Measurements from ENCODE around the gene GTF2B.
A peak's percentile ranks its signal among the peaks of the same experiment; 100 is the strongest.
"Not testable (repeated sequence)": the region's sequence is repeated elsewhere in the genome, so short reads cannot be mapped to it uniquely, and the experiment has no call there.

The GTF2B gene, protein sequence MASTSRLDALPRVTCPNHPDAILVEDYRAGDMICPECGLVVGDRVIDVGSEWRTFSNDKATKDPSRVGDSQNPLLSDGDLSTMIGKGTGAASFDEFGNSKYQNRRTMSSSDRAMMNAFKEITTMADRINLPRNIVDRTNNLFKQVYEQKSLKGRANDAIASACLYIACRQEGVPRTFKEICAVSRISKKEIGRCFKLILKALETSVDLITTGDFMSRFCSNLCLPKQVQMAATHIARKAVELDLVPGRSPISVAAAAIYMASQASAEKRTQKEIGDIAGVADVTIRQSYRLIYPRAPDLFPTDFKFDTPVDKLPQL

GRCh38 chr1:88891318-88891950 lies at the start of gene GTF2B:
TSS of gene GTF2B (minus strand) at chr1:88891567. CDS start at chr1:88891499, 68 bp downstream.
- peak; percentile 92 for DNase-seq

DNA sequence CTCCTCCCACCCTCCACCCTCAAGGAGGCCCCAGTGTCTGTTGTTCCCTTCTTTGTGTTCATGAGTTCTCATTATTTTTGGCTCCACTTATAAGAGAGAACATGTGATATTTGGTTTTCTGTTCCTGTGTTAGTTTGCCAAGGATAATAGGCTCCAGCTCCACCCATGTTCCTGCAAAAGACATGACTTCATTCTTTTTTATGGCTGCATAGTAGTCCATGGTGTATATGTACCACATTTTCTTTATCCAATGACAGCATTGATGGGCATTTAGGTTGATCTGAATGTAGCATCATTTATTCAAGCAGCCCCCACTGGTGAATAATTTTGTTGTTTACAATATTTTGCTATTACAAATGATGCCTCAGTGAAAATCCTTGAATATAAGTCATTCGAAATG lies 47.2 kb upstream of the GTF2B start:
- not testable (repeated sequence) for DNase-seq

DNA sequence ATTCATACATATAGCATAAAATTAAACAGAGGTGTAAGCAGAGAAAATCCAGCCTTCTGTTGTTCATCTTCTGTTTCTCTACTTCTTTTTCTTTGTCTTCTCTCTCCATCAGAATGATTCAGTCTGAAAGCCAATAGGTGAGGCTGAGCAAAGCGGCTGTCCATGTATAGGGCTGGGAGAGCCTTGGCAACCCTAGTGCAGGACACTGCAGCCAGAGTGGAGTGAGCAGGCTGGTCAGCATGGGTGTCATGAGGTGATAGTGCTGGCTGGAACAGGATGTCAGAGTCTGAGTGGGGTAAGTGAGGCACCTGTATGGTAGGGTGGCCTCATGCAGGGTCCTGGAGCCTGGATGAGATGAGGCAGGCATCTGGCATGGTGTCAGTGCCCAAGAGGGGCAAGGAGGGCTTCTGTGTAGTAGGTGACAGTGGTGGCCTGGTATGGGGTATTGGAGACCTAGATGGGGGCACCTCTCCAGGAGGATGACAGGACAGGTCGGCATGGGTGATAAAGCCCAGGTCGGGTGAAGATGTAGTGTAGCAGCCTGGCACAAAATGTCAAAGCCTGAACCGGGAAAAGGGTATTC lies 45.5 kb upstream of the GTF2B start:
- DNase-seq, result no peak

GRCh38 chr1:88936223-88936523 lies 44.8 kb upstream of the GTF2B start:
- DNase-seq, result no peak

DNA sequence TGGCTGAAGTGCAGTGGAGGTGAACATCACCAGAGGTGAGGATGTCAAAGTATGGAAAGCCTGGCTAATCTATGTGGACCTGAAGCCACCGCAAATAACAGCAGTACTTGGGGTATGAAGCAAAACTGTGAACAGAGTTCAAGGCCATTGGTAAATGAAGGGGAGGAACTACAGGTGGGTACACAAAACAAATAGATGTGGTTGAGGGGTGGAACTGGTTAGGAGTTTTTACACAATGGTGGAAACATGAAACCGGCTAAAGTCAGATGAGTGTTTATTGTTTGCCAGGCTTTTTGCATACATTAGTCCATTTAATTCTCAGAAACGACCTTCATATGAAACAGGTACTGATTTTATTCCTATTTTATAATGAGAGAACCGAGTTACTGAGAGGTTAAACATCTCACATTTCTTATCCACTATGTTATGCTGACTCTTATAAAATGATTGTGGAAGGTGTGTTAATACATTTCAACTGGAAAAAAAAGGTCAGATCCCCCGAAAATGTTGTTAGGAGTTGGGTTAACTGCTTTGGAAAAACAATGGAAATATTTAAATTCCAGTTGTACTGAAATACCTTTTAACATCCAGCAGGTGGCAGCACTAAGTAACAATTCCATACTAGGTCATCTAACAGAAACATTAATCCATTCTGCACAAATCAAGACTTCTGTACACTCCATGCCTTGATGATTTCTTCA lies 44.3 kb upstream of the GTF2B start:
- no peak for DNase-seq

DNA sequence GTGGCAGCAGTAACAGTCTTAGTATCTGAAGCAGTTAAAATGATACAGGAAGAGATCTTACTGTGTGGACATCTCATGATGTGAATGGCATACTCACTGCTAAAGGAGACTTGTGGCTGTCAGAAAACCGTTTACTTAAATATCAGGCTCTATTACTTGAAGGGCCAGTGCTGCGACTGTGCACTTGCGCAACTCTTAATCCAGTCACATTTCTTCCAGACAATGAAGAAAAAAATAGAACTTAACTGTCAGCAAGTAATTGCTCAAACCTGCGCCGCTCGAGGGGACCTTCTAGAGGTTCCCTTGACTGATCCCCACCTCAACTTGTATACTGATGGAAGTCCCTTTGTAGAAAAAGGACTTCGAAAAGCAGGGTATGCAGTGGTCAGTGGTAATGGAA lies 38.8 kb upstream of the GTF2B start:
- DNase-seq, result not testable (repeated sequence)

DNA sequence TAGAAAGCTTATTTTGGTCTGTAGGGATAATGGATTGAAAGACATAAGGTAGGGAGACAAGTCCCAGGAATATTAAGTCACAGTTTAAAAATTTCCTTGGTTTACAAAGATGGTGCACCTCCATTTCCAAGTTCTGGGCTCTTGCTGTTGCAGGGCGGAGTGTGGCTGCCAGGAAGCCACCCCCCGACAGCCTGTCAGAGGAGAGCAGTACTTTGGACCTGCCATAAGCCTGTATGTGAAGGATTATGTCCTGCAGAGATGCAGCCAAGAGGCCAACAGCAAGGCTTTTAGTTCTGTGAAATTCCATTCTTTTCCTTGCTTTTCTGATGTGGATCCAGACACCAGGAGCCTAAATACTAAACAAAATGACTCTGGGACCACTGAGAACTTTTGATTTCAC lies 31.9 kb upstream of the GTF2B start:
- no peak for DNase-seq

DNA sequence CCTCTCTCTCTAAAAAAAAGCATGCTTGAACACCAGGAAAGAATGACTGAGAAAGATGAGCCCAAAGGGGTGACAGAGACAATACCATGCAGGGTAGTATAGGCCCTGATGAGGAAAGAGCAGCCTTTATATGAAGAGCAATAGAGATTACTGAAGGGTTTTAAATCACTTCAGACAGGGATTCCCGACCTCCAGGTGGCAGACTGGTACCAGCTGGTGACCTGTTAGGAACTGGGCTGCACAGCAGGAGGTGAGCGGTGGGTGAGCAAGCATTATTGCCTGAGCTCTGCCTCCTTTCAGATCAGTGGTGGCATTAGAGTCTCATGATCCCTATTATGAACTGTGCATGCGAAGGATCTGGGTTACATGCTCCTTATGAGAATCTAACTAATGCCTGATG lies 30.8 kb upstream of the GTF2B start:
- no peak for DNase-seq

DNA sequence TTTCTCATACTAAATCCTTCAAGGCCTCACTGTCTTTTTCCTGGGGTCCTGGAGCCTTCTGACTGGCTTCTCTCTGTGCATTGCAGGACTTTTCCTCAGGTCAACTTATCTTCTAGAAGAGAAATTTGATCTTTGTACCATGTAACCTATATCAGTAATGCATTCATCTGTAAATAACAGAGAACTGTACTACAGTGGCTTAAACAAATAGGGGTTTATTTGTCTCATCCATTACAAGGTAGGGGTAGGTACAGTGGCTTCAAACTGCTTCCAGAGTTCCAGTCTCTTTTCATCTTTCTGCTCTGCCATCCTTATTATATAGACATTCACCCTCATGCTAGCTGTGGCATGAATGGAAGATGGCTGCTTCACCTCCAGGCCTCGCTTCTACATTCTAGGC lies 29.5 kb upstream of the GTF2B start:
- no peak for DNase-seq

GRCh38 chr1:88917321-88918025 lies 26.1 kb upstream of the GTF2B start:
- no peak for DNase-seq

GRCh38 chr1:88916883-88917282 lies 25.5 kb upstream of the GTF2B start:
- no peak for DNase-seq

GRCh38 chr1:88911800-88912199 lies 20.4 kb upstream of the GTF2B start:
- DNase-seq, result not testable (repeated sequence)

- DNase-seq, result no peak
These were observed 19.8 kb upstream of the GTF2B start for GRCh38 chr1:88911161-88911560.

GRCh38 chr1:88910401-88910800 lies 19.0 kb upstream of the GTF2B start:
- no peak for DNase-seq

DNA sequence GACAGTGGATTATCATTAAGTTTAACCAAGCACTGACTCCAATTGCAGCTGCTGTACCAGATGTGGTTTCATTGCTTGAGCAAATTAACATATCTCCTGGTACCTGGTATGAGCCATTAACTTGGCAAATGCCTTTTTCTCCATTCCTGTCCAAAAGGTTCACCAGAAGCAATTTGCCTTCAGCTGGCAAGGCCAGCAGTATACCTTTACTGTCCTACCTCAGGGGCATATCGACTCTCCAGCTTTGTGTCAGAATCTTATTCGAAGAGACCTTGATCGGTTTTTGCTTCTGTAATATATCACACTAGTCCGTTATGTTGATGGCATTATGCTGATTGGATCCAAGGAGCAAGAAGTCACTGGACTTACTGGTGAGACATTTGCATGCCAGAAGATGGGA lies 9.5 kb upstream of the GTF2B start:
- DNase-seq, result no peak

GRCh38 chr1:88897070-88897730 lies 5.8 kb upstream of the GTF2B start:
- no peak for DNase-seq

DNA sequence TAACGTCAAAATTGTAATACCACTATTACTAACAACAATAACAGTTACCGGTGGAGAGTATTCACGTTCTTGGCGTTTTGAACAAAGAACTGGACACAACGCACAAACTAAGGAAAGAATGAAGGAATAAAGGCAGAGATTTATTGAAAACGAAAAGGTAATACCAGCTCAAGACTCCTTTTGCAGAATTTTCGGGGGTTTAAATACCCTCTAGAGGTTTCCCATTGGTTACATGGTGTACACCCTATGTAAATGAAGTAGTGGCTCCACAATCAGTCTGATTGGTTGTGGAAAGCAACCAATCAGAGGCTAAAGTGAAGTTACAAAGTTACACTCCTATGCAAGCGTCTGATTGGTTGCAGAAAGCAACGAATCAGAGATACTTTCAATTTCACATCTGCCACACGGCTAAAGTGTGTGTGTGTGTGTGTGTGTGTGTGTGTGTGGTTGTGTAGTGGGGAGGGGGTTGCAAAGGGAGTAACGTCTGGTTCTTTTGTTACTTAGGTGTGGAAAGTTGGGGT lies 1.1 kb upstream of the GTF2B start:
- no peak for DNase-seq

DNA sequence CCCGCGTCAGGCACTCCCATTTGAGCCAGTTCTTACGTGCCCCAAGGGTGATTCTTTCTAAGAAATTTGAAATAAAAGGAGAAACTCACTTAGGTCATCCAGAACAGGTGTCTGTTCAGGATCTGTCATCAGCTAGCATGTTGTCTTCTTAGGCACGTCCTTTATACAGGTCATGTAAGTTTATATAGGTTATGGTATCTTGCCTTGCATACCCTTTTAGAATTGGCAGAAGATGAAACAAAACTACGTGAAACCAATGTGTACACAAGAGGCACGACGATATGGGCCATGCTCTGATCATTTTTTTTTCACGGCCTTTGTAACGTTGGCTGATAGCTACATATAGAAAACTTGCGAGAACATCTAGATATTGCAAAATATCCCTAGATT lies 579 bp upstream of the GTF2B start:
- DNase-seq, result no peak

DNA sequence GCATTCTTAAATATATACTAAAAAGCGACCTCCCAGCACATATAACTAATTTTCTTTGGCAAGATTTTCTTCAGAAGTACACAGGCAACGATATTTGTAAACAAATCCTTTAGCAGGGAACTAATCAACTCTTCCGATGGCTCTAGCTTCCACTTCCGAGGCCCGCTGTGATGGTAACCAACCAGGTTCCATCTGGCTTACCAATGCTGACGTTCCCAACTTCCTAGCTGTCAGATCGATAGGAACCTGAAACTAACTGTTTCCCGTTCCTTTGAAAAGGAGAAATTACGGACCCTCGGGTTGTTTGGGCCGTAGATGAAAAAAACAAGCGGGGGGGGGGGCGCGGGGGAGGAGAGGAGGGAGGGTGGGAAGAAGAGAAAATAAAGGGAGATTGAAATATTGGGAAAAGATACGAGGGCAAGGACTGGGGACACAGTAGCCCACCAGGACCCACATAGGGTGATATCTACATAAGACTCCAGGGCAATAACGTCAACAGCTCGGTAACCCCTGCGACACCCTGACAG lies 513 bp downstream of the GTF2B start:
- DNase-seq, result no peak

DNA sequence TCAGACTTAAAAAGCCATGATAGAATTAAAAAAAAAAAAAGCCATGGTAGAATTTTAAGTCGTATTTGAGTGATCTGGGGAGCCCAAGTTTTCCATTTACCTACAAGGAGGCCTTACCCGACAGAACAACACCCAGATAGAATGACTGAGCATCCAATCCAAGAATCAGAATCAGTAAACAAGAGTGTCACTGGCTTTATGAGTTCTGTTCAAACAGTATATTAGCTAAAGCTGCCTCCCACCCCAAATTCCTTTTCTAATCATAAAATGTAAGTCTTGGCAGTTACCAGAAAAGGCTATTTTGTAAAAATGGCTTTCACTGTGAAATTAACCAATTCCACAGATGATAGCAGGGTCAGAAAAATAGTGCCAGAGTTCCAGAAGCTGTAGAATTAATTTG lies 1.2 kb downstream of the GTF2B start:
- DNase-seq, result no peak

GRCh38 chr1:88888750-88889149 lies 2.6 kb downstream of the GTF2B start:
- no peak for DNase-seq

DNA sequence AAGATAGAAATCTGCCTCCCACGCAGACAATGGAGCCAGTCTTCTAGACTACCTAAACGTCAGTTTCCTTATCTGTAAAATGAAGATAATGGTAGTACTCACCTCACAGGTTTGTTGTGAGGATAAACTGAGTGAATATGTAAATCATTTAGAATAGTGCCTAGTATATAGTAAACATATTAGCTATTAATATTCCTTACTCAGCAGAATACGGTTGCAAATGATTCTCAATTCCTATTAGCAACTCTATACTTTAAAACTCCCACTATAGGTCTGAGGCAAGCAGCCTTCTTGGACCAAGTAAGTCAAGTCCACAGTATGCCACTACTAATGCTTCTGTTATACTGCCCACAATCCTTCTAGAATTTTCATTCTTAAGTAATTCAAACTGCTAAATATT lies 5.4 kb downstream of the GTF2B start:
- DNase-seq, result no peak

Measured in activated naive CD4-positive, alpha-beta T cell treated with anti-CD3 and anti-CD28 coated beads, Interleukin-2, amount 50 U/mL, for 16 hours (primary cell).